GM12878 (cell line): Measurements from ENCODE around the gene SLC22A3.

Source experiments
- EZH2 ChIP-seq: IDR thresholded peaks from 2 replicates; pipeline ENCODE4 v1.6.1; 2012; ENCODE audit warnings: low read depth, mild to moderate bottlenecking, control low read depth, inconsistent platforms, low read length, borderline replicate concordance; ENCODE audit not compliant: control insufficient read depth
- FOXM1 ChIP-seq: IDR thresholded peaks from 2 replicates; pipeline ENCODE4 v1.6.1; 2012; ENCODE audit warnings: low read depth, mild to moderate bottlenecking, inconsistent platforms, low read length, moderate library complexity
- NR2C2 ChIP-seq: IDR thresholded peaks from 2 replicates; pipeline ENCODE4 v1.6.1; 2011; ENCODE audit warnings: borderline replicate concordance, low read depth; ENCODE audit not compliant: control insufficient read depth, insufficient read length
- POLR2A ChIP-seq: IDR thresholded peaks from 2 replicates; pipeline ENCODE4 v1.6.1; 2011; ENCODE audit warnings: low read depth, mild to moderate bottlenecking, low read length
- RFX5 ChIP-seq: IDR thresholded peaks from 2 replicates; pipeline ENCODE4 v1.6.1; 2011; ENCODE audit warnings: low read depth, low read length, improper control_type of control experiment
- SP1 ChIP-seq: IDR thresholded peaks from one replicate; pipeline ENCODE4 v1.6.1; 2011; ENCODE audit warnings: low read depth, low read length
- ZZZ3 ChIP-seq: IDR thresholded peaks from 2 replicates; pipeline ENCODE4 v1.6.1; 2011; ENCODE audit warnings: low read depth; ENCODE audit not compliant: control insufficient read depth, insufficient read length
- TF ChIP-seq, protein P1 (sequence below): IDR thresholded peaks from 2 replicates; pipeline ENCODE4 v1.6.1; 2012; ENCODE audit warnings: low read depth, low read length, improper control_type of control experiment

DNA sequence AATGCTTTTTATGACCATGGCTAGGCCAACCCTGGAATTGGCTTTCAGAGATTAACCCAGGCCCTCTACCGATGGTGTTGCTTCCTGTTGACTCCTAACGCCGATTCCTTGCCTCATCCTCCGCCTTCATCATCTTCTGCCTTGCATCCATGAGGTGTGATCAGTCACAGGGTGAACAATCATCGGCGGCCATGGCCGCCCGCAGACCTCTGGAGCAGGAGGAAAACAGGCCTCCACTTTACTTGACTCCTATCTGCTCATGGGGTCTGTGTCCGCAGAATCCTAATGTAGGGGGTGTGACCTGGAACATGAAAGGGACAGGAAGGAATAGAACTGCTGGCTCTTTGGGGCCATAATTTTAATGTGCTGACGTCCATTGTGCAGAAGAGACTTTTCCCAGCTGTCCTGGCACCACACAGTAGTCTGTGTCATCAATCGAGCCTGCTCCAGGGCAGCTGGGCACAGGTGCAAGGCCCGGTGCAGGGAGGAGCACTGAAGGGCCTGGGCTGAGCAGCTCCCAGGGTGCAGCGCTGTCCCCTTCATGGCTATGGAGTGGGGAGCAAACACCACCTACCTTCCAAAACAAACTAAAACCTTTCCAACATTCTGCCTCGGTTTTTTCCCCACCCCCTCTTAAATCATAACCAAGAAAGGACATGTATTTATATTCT, 8.0 kb downstream of the SLC22A3 start:
- no peak for TF ChIP-seq ZZZ3
- TF ChIP-seq FOXM1 = no peak
- TF ChIP-seq NR2C2 = no peak
- TF ChIP-seq, protein P1, sequence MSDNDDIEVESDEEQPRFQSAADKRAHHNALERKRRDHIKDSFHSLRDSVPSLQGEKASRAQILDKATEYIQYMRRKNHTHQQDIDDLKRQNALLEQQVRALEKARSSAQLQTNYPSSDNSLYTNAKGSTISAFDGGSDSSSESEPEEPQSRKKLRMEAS = no peak
- no peak for TF ChIP-seq POLR2A
- TF ChIP-seq RFX5 = no peak
- no peak for TF ChIP-seq EZH2
- TF ChIP-seq SP1 = no peak
